Measurements from ENCODE around the gene REN. TPM values are rescaled to one million over a fixed set of nuclear protein-coding genes. Genes with fewer than 3 reads are reported as not detected.

Gene REN
- total RNA-seq, 2 donors from 2014 or later = not detected

- no peaks in the 10 kb centered on the region for H3K27me3 ChIP-seq (replicated peaks; ENCODE audit: insufficient read depth)
- ATAC-seq (ENCODE audit: insufficient number of reproducible peaks, low FRiP score, low read depth) (no peak), DNase-seq (ENCODE audit: low spot score) (no peak)
- H3K9me3 ChIP-seq = no peaks in the 10 kb centered on the region
- TF ChIP-seq, protein P1, sequence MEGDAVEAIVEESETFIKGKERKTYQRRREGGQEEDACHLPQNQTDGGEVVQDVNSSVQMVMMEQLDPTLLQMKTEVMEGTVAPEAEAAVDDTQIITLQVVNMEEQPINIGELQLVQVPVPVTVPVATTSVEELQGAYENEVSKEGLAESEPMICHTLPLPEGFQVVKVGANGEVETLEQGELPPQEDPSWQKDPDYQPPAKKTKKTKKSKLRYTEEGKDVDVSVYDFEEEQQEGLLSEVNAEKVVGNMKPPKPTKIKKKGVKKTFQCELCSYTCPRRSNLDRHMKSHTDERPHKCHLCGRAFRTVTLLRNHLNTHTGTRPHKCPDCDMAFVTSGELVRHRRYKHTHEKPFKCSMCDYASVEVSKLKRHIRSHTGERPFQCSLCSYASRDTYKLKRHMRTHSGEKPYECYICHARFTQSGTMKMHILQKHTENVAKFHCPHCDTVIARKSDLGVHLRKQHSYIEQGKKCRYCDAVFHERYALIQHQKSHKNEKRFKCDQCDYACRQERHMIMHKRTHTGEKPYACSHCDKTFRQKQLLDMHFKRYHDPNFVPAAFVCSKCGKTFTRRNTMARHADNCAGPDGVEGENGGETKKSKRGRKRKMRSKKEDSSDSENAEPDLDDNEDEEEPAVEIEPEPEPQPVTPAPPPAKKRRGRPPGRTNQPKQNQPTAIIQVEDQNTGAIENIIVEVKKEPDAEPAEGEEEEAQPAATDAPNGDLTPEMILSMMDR (IDR thresholded peaks at IDR 0.05) = no peak
- H3K4me1 ChIP-seq (ENCODE audit: control insufficient read depth in 1 of 2, low read depth in 2 of 2) = no peaks in the 10 kb centered on the region
- H3K36me3 ChIP-seq = peaks cover 4% of the 10 kb centered on the region
- no peak overlapping the region for H3K4me3 ChIP-seq
- H3K27ac ChIP-seq = no peak overlapping the region
Measured at GRCh38 chr1:204114606-204115005, 51.5 kb downstream of the REN start.

GRCh38 chr1:204113896-204114295, 52.2 kb downstream of the REN start:
- H3K36me3 ChIP-seq = peaks cover 4% of the 10 kb centered on the region
- H3K9me3 ChIP-seq = no peaks in the 10 kb centered on the region
- H3K4me3 ChIP-seq = no peak overlapping the region
- ATAC-seq (ENCODE audit: insufficient number of reproducible peaks, low FRiP score, low read depth) (no peak), DNase-seq (ENCODE audit: low spot score) (no peak)
- no peak overlapping the region for H3K27ac ChIP-seq
- H3K4me1 ChIP-seq (ENCODE audit: control insufficient read depth in 1 of 2, low read depth in 2 of 2) = peaks cover 0 to 1% of the 10 kb centered on the region in 2 donors
- no peaks in the 10 kb centered on the region for H3K27me3 ChIP-seq (replicated peaks; ENCODE audit: insufficient read depth)
- TF ChIP-seq, protein P1 (IDR thresholded peaks at IDR 0.05) = no peak

- peaks cover 4% of the 10 kb centered on the region for H3K36me3 ChIP-seq
- no peak for ATAC-seq (ENCODE audit: insufficient number of reproducible peaks, low FRiP score, low read depth)
- H3K4me1 ChIP-seq (ENCODE audit: control insufficient read depth in 1 of 2, low read depth in 2 of 2) = peaks cover 0 to 9% of the 10 kb centered on the region in 2 donors
- H3K9me3 ChIP-seq = no peaks in the 10 kb centered on the region
- TF ChIP-seq, protein P1 (IDR thresholded peaks at IDR 0.05) = no peak
- H3K27me3 ChIP-seq (replicated peaks; ENCODE audit: insufficient read depth) = no peaks in the 10 kb centered on the region
- DNase-seq (ENCODE audit: low spot score) = no peak
- no peak overlapping the region for H3K27ac ChIP-seq
- H3K4me3 ChIP-seq = no peak overlapping the region
Measured at GRCh38 chr1:204112876-204113730, 53.0 kb downstream of the REN start.

GRCh38 chr1:204110894-204111633, 55.1 kb downstream of the REN start:
- peaks cover 0 to 16% of the 10 kb centered on the region in 2 donors for H3K4me1 ChIP-seq (ENCODE audit: control insufficient read depth in 1 of 2, low read depth in 2 of 2)
- H3K36me3 ChIP-seq = no peaks in the 10 kb centered on the region
- TF ChIP-seq, protein P1 (IDR thresholded peaks at IDR 0.05) = no peak
- H3K9me3 ChIP-seq = no peaks in the 10 kb centered on the region
- no peak overlapping the region for H3K27ac ChIP-seq
- H3K27me3 ChIP-seq (replicated peaks; ENCODE audit: insufficient read depth) = no peaks in the 10 kb centered on the region
- ATAC-seq (ENCODE audit: insufficient number of reproducible peaks, low FRiP score, low read depth) = no peak
- DNase-seq (ENCODE audit: low spot score) = no peak
- H3K4me3 ChIP-seq = no peak overlapping the region
